ENCODE data around the gene CTNNBIP1. TPM values are rescaled to one million over a fixed set of nuclear protein-coding genes. Genes with fewer than 3 reads are reported as not detected.

The CTNNBIP1 gene
- total and polyA plus RNA-seq, 2 of the 8 experiments (the other 6 are each of a cell fraction or from before 2014, with no cell fraction given) = 40.9 to 46.6 TPM

GRCh38 chr1:9840176-9840575, 69.9 kb downstream of the CTNNBIP1 start:
- Histone ChIP-seq H3K79me2 (ENCODE audit: control insufficient read depth in 1 of 2, insufficient read depth in 2 of 2, low read length in 2 of 2) (no peaks in the 10 kb centered on the region), H2BK20ac (ENCODE audit: low read length) (no peak overlapping the region), H2BK120ac (replicated peaks; ENCODE audit: low read depth, low read length) (no peak overlapping the region), H3K23me2 (ENCODE audit: low read depth, low read length) (no peaks in the 10 kb centered on the region), H3K4ac (replicated peaks; ENCODE audit: insufficient read length, low read depth, low read length) (no peak overlapping the region), H3K4me1 (replicated peaks in 1 of 4; ENCODE audit: control insufficient read depth in 3 of 4, insufficient read depth in 4 of 4, low read length in 3 of 4) (peaks cover 2 to 25% (median 17%) of the 10 kb centered on the region in 4 experiments), H3K4me3 (ENCODE audit: extremely low read depth in 1 of 4, insufficient read depth in 2 of 4, low read depth in 3 of 4, low read length in 4 of 4) (no peak overlapping the region), H2AFZ (ENCODE audit: low read length) (no peak overlapping the region), H3K56ac (replicated peaks; ENCODE audit: insufficient read length, low read depth, low read length) (no peak overlapping the region), H3K23ac (ENCODE audit: insufficient read length) (no peak overlapping the region), H3K4me2 (ENCODE audit: insufficient read depth in 1 of 2, low read depth in 2 of 2, low read length in 2 of 2) (no peak overlapping the region), H3K9me3 (ENCODE audit: insufficient read depth in 2 of 2, low read depth in 1 of 2, low read length in 1 of 2) (no peaks in the 10 kb centered on the region), H3K14ac (ENCODE audit: insufficient read length) (no peak overlapping the region), H3K27ac (ENCODE audit: low read depth, low read length) (no peak overlapping the region), H3K36me3 (ENCODE audit: control insufficient read depth in 2 of 4, insufficient read depth in 4 of 4, low read length in 3 of 4) (no peaks in the 10 kb centered on the region), H4K91ac (replicated peaks; ENCODE audit: insufficient read length, low read length) (no peak overlapping the region), H4K8ac (ENCODE audit: extremely low read depth, insufficient read depth, low read length) (no peak overlapping the region), H2BK15ac (ENCODE audit: low read length) (no peak overlapping the region), H4K5ac (ENCODE audit: insufficient read length, low read depth, low read length) (no peak overlapping the region), H2AK5ac (ENCODE audit: low read depth, low read length) (no peak overlapping the region), H3K79me1 (ENCODE audit: low read depth, low read length) (no peaks in the 10 kb centered on the region), H4K20me1 (replicated peaks in 1 of 2; ENCODE audit: control insufficient read depth in 1 of 2, insufficient read depth in 2 of 2, low read length in 2 of 2) (no peaks in the 10 kb centered on the region), H2BK12ac (ENCODE audit: low read depth, low read length) (no peak overlapping the region), H3K9ac (replicated peaks in 1 of 4; ENCODE audit: extremely low read depth in 1 of 4, low read depth in 3 of 4, low read length in 3 of 4) (no peak overlapping the region; a peak in 1 of 7 replicates), H3K18ac (ENCODE audit: extremely low read depth, low read length) (no peak overlapping the region), H3K27me3 (replicated peaks in 1 of 4; ENCODE audit: control insufficient read depth in 3 of 4, extremely low read depth in 1 of 4, insufficient read depth in 3 of 4, low read length in 3 of 4) (no peaks in the 10 kb centered on the region; a peak in 2 of 7 replicates), H2BK5ac (ENCODE audit: low read depth, low read length) (no peak overlapping the region)
- ChIA-PET POLR2A (ENCODE audit: partially characterized antibody) (interaction anchor here (0.9 kb wide), 1 partner anchor 26 kb away, joined by 3 read pairs; no protein-coding TSS in a partner anchor), CTCF (ENCODE audit: partially characterized antibody) (interaction anchor here (1.5 to 5.3 kb wide), 2 partner anchors 29 to 55 kb away, joined by 4 to 29 read pairs; no protein-coding TSS in a partner anchor)
- FAIRE-seq (no peak), DNase-seq (ENCODE audit: low read depth in 1 of 2, low spot score in 2 of 2) (no peak)
- WGBS, 2 experiments (ENCODE audit: extremely low coverage in 1 of 2, insufficient coverage in 1 of 2, insufficient read length in 1 of 2, insufficient replicate concordance in 2 of 2, low coverage in 1 of 2, low lambda C conversion rate in 2 of 2, missing lambda C conversion rate in 1 of 2) = 78% methylated on average over 3 of the region's 3 CpGs; no CpG with 5 or more reads in 1 of the 2 experiments
- no peak for TF ChIP-seq RXRA (IDR thresholded peaks at IDR 0.05; ENCODE audit: insufficient read depth, low read depth, low read length)
- no peak for TF ChIP-seq TAF7 (optimal IDR thresholded peaks at IDR 0.05; ENCODE audit: borderline replicate concordance, low read depth, low read length)
- no peak for TF ChIP-seq EP300 (IDR thresholded peaks at IDR 0.05; ENCODE audit: borderline replicate concordance in 1 of 2, low read depth in 2 of 2, low read length in 2 of 2)
- TF ChIP-seq RFX5 (IDR thresholded peaks at IDR 0.05; ENCODE audit: borderline replicate concordance, low read depth, low read length) = no peak
- no peak for TF ChIP-seq CEBPB (IDR thresholded peaks at IDR 0.05; ENCODE audit: low read depth, low read length)
- no peak for TF ChIP-seq SIX5 (IDR thresholded peaks at IDR 0.05; ENCODE audit: low read depth, low read length)
- no peak for TF ChIP-seq SIRT6 (IDR thresholded peaks at IDR 0.05; ENCODE audit: low read length)
- no peak for TF ChIP-seq GTF2F1 (IDR thresholded peaks at IDR 0.05; ENCODE audit: borderline replicate concordance, low read depth, low read length)
- no peak for TF ChIP-seq FOSL1 (IDR thresholded peaks at IDR 0.05; ENCODE audit: insufficient read depth, low read depth, low read length)
- TF ChIP-seq SAP30 (IDR thresholded peaks at IDR 0.05; ENCODE audit: insufficient read depth, insufficient replicate concordance, low read length) = no peak
